WTC11 (cell line): ENCODE data around the gene SLC25A12. TPM values are rescaled to one million over a fixed set of nuclear protein-coding genes. Genes with fewer than 3 reads are reported as not detected.

Experiments used
- ATAC-seq: fragments of 200-7000 bp; cut with Tn5 transposase; 2 replicates; pipeline ENCODE4 v1.10.0; 2021; ENCODE audit warnings: mild to moderate bottlenecking, moderate library complexity
- CTCF ChIA-PET: fragments of 300-600 bp; sonication (Branson Sonifier 250); formaldehyde crosslinking; loops from one replicate; lab custom pipeline; 2021; ENCODE audit warnings: antibody characterized with exemption; lab: Charles Lee
- POLR2A ChIA-PET: fragments of 350-600 bp; sonication (Branson Sonifier 250); formaldehyde crosslinking; loops from one replicate; lab custom pipeline; 2021; ENCODE audit warnings: antibody characterized with exemption; lab: Charles Lee
- DNase-seq: peaks from one replicate; pipeline ENCODE4 v3.0.0; 2021; ENCODE audit warnings: low spot score
- H3K27ac Mint-ChIP-seq: 2 replicates; pipeline ENCODE4 v1.8.0; 2021; ENCODE audit warnings: mixed read lengths
- H3K27me3 Mint-ChIP-seq: 2 replicates; pipeline ENCODE4 v1.8.0; 2021; ENCODE audit warnings: low read depth, mild to moderate bottlenecking, moderate library complexity, mixed read lengths
- H3K36me3 Mint-ChIP-seq: 2 replicates; pipeline ENCODE4 v1.8.0; 2021; ENCODE audit warnings: mixed read lengths
- H3K4me1 Mint-ChIP-seq: 2 replicates; pipeline ENCODE4 v1.8.0; 2022; ENCODE audit warnings: mixed read lengths
- H3K4me3 Mint-ChIP-seq: 2 replicates; pipeline ENCODE4 v1.8.0; 2021; ENCODE audit warnings: mild to moderate bottlenecking, moderate library complexity, mixed read lengths
- H3K9me3 Mint-ChIP-seq: 2 replicates; pipeline ENCODE4 v1.8.0; 2021; ENCODE audit warnings: mixed read lengths
- CDX4 ChIP-seq: fragments of 250-450 bp; sonication (Bioruptor Pico); IDR thresholded peaks from 2 replicates; pipeline ENCODE4 v1.9.0; 2021; ENCODE audit warnings: moderate library complexity, mild to moderate bottlenecking, inconsistent platforms, borderline replicate concordance
- CTCF ChIP-seq: fragments of 200-600 bp; IDR thresholded peaks from 2 replicates; pipeline ENCODE4 v1.8.0; 2022; ENCODE audit warnings: antibody characterized with exemption
- ELF4 ChIP-seq: sonication (generic); formaldehyde crosslinking; IDR thresholded peaks from 2 replicates; pipeline ENCODE4 v1.8.1; 2022; ENCODE audit warnings: low read depth, mild to moderate bottlenecking, moderate library complexity, missing genetic modification reagents
- FOXP4 ChIP-seq: sonication (generic); formaldehyde crosslinking; IDR thresholded peaks from 2 replicates; pipeline ENCODE4 v1.8.0; 2022; ENCODE audit warnings: mild to moderate bottlenecking, missing genetic modification reagents
- HMGXB4 ChIP-seq: sonication (generic); formaldehyde crosslinking; IDR thresholded peaks from 2 replicates; pipeline ENCODE4 v1.8.1; 2023; ENCODE audit warnings: mild to moderate bottlenecking, moderate library complexity, missing genetic modification reagents
- KAT7 ChIP-seq: sonication (generic); formaldehyde crosslinking; IDR thresholded peaks from 2 replicates; pipeline ENCODE4 v1.8.1; 2023; ENCODE audit warnings: missing genetic modification reagents, mild to moderate bottlenecking, borderline replicate concordance
- NFE2L1 ChIP-seq: sonication (generic); formaldehyde crosslinking; IDR thresholded peaks from 2 replicates; pipeline ENCODE4 v1.8.1; 2023; ENCODE audit warnings: missing genetic modification reagents
- NR1H2 ChIP-seq: sonication (generic); formaldehyde crosslinking; IDR thresholded peaks from 2 replicates; pipeline ENCODE4 v1.9.0; 2021; ENCODE audit warnings: mild to moderate bottlenecking, moderate library complexity, missing genetic modification reagents
- RORB ChIP-seq: fragments of 250-450 bp; sonication (Bioruptor Pico); IDR thresholded peaks from 2 replicates; pipeline ENCODE4 v1.9.0; 2021; ENCODE audit warnings: mild to moderate bottlenecking
- SMAD4 ChIP-seq: sonication (generic); formaldehyde crosslinking; IDR thresholded peaks from 2 replicates; pipeline ENCODE4 v1.8.0; 2022; ENCODE audit warnings: mild to moderate bottlenecking, missing genetic modification reagents
- TEAD1 ChIP-seq: sonication (generic); formaldehyde crosslinking; IDR thresholded peaks from 2 replicates; pipeline ENCODE4 v1.8.0; 2022; ENCODE audit warnings: mild to moderate bottlenecking, missing genetic modification reagents
- TEAD4 ChIP-seq: sonication (generic); formaldehyde crosslinking; IDR thresholded peaks from 2 replicates; pipeline ENCODE4 v1.8.0; 2022; ENCODE audit warnings: mild to moderate bottlenecking, missing genetic modification reagents
- TP53 ChIP-seq: sonication (generic); formaldehyde crosslinking; IDR thresholded peaks from 2 replicates; pipeline ENCODE4 v1.8.1; 2023; ENCODE audit warnings: mild to moderate bottlenecking, missing genetic modification reagents
- ZBTB21 ChIP-seq: sonication (generic); formaldehyde crosslinking; IDR thresholded peaks from 2 replicates; pipeline ENCODE4 v1.8.1; 2023; ENCODE audit warnings: mild to moderate bottlenecking, missing genetic modification reagents, borderline replicate concordance
- ZNF263 ChIP-seq: sonication (generic); formaldehyde crosslinking; IDR thresholded peaks from 2 replicates; pipeline ENCODE4 v1.8.1; 2022; ENCODE audit warnings: low read depth, mild to moderate bottlenecking, moderate library complexity, missing genetic modification reagents
- ZNF425 ChIP-seq: fragments of 250-450 bp; sonication (Bioruptor Pico); conservative IDR thresholded peaks from 2 replicates; pipeline ENCODE4 v1.9.0; 2021; ENCODE audit warnings: mild to moderate bottlenecking
- total RNA-seq: library from RNA; stranded (reverse); gene quantifications from 3 replicates; pipeline ENCODE4 v1.2.3, GENCODE V29; 2021
- TF ChIP-seq, protein P1 (sequence below): sonication (generic); formaldehyde crosslinking; IDR thresholded peaks from 2 replicates; pipeline ENCODE4 v1.8.0; 2022; ENCODE audit warnings: missing genetic modification reagents

The SLC25A12 gene
- total RNA-seq, 1 experiment from 2014 or later: 9.0 TPM

- POLR2A ChIA-PET: no interaction called here
- Mint-ChIP-seq H3K27me3 (no peaks in the 10 kb centered on the region), H3K36me3 (peaks cover 4% of the 10 kb centered on the region), H3K4me3 (no peak overlapping the region), H3K27ac (no peak overlapping the region)
- DNase-seq: no peak
- CTCF ChIA-PET: no interaction called here
- TF ChIP-seq SMAD4 (CRISPR knock-in tag) (no peak), FOXP4 (CRISPR knock-in tag) (no peak), TEAD4 (no peak), HMGXB4 (CRISPR knock-in tag) (no peak), ZNF425 (no peak), CDX4 (CRISPR knock-in tag) (no peak), RORB (CRISPR knock-in tag) (no peak), KAT7 (no peak), TEAD1 (CRISPR knock-in tag) (no peak), ELF4 (no peak), ZBTB21 (CRISPR knock-in tag) (no peak), NFE2L1 (CRISPR knock-in tag) (no peak), NR1H2 (CRISPR knock-in tag) (no peak), ZNF263 (CRISPR knock-in tag) (no peak), TP53 (CRISPR knock-in tag) (no peak), CTCF (no peak)
- TF ChIP-seq, protein P1, sequence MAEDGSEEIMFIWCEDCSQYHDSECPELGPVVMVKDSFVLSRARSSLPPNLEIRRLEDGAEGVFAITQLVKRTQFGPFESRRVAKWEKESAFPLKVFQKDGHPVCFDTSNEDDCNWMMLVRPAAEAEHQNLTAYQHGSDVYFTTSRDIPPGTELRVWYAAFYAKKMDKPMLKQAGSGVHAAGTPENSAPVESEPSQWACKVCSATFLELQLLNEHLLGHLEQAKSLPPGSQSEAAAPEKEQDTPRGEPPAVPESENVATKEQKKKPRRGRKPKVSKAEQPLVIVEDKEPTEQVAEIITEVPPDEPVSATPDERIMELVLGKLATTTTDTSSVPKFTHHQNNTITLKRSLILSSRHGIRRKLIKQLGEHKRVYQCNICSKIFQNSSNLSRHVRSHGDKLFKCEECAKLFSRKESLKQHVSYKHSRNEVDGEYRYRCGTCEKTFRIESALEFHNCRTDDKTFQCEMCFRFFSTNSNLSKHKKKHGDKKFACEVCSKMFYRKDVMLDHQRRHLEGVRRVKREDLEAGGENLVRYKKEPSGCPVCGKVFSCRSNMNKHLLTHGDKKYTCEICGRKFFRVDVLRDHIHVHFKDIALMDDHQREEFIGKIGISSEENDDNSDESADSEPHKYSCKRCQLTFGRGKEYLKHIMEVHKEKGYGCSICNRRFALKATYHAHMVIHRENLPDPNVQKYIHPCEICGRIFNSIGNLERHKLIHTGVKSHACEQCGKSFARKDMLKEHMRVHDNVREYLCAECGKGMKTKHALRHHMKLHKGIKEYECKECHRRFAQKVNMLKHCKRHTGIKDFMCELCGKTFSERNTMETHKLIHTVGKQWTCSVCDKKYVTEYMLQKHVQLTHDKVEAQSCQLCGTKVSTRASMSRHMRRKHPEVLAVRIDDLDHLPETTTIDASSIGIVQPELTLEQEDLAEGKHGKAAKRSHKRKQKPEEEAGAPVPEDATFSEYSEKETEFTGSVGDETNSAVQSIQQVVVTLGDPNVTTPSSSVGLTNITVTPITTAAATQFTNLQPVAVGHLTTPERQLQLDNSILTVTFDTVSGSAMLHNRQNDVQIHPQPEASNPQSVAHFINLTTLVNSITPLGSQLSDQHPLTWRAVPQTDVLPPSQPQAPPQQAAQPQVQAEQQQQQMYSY (CRISPR knock-in tag): no peak
- TF ChIP-seq, all 79 proteins: peak for 0
- Mint-ChIP-seq H3K4me1 (no peaks in the 10 kb centered on the region), H3K9me3 (peaks cover 3% of the 10 kb centered on the region; the same call in 1 of the 2 replicates)
- no peak for ATAC-seq
Observed at GRCh38 chr2:171855401-171855800, 38.6 kb downstream of the SLC25A12 start.
